ENCODE measurements around the gene MRPS18A. TPM values are rescaled to one million over a fixed set of nuclear protein-coding genes. Genes with fewer than 3 reads are reported as not detected.
"Not testable (repeated sequence)": the region's sequence is repeated elsewhere in the genome, so short reads cannot be mapped to it uniquely, and the experiment has no call there.

The MRPS18A gene
- total RNA-seq, 1 donor from 2014 or later: 44.4 TPM

GRCh38 chr6:43708860-43709653 is 21.5 kb upstream of the MRPS18A start:
- H3K4me1 ChIP-seq (ENCODE audit: control insufficient read depth in 3 of 3, insufficient read depth in 3 of 3, low read length in 3 of 3): peaks cover 0 to 21% (median 8%) of the 10 kb centered on the region in 3 donors

GRCh38 chr6:43707767-43708166 is 20.2 kb upstream of the MRPS18A start:
- H3K4me3 ChIP-seq (ENCODE audit: low read length in 3 of 3): no peak overlapping the region
- H3K9ac ChIP-seq (ENCODE audit: low read depth in 1 of 3, low read length in 3 of 3): no peak overlapping the region
- H3K36me3 ChIP-seq (ENCODE audit: control insufficient read depth in 3 of 3, insufficient read depth in 3 of 3, low read length in 3 of 3): no peaks in the 10 kb centered on the region
- no peak overlapping the region for H3K27ac ChIP-seq (ENCODE audit: low read depth, low read length)
- H3K4me1 ChIP-seq (ENCODE audit: control insufficient read depth in 3 of 3, insufficient read depth in 3 of 3, low read length in 3 of 3): peaks cover 5 to 23% (median 15%) of the 10 kb centered on the region in 3 donors
- no peaks in the 10 kb centered on the region for H3K27me3 ChIP-seq (ENCODE audit: control insufficient read depth in 3 of 3, insufficient read depth in 3 of 3, low read length in 3 of 3)
- no peaks in the 10 kb centered on the region for H3K9me3 ChIP-seq (ENCODE audit: control insufficient read depth in 3 of 3, low read length in 3 of 3)

More at GRCh38 chr6:43708860-43709653, 21.5 kb upstream of the MRPS18A start:
- no peak overlapping the region for H3K27ac ChIP-seq (ENCODE audit: low read depth, low read length)
- H3K36me3 ChIP-seq (ENCODE audit: control insufficient read depth in 3 of 3, insufficient read depth in 3 of 3, low read length in 3 of 3): no peaks in the 10 kb centered on the region
- no peak overlapping the region for H3K4me3 ChIP-seq (ENCODE audit: low read length in 3 of 3)
- H3K9ac ChIP-seq (ENCODE audit: low read depth in 1 of 3, low read length in 3 of 3): no peak overlapping the region
- no peaks in the 10 kb centered on the region for H3K9me3 ChIP-seq (ENCODE audit: control insufficient read depth in 3 of 3, low read length in 3 of 3)
- no peaks in the 10 kb centered on the region for H3K27me3 ChIP-seq (ENCODE audit: control insufficient read depth in 3 of 3, insufficient read depth in 3 of 3, low read length in 3 of 3)

- Histone ChIP-seq H3K4me3 (ENCODE audit: low read length in 3 of 3) (no peak overlapping the region), H3K9ac (ENCODE audit: low read depth in 1 of 3, low read length in 3 of 3) (no peak overlapping the region), H3K27me3 (ENCODE audit: control insufficient read depth in 3 of 3, insufficient read depth in 3 of 3, low read length in 3 of 3) (no peaks in the 10 kb centered on the region), H3K9me3 (ENCODE audit: control insufficient read depth in 3 of 3, low read length in 3 of 3) (no peaks in the 10 kb centered on the region), H3K27ac (ENCODE audit: low read depth, low read length) (no peak overlapping the region), H3K4me1 (ENCODE audit: control insufficient read depth in 3 of 3, insufficient read depth in 3 of 3, low read length in 3 of 3) (peaks cover 9 to 25% (median 19%) of the 10 kb centered on the region in 3 donors), H3K36me3 (ENCODE audit: control insufficient read depth in 3 of 3, insufficient read depth in 3 of 3, low read length in 3 of 3) (no peaks in the 10 kb centered on the region)
Measured at GRCh38 chr6:43707269-43707668, 19.7 kb upstream of the MRPS18A start.

GRCh38 chr6:43706788-43707187 is 19.2 kb upstream of the MRPS18A start:
- Histone ChIP-seq H3K36me3 (ENCODE audit: control insufficient read depth in 3 of 3, insufficient read depth in 3 of 3, low read length in 3 of 3) (no peaks in the 10 kb centered on the region), H3K27ac (ENCODE audit: low read depth, low read length) (no peak overlapping the region), H3K9ac (ENCODE audit: low read depth in 1 of 3, low read length in 3 of 3) (no peak overlapping the region), H3K27me3 (ENCODE audit: control insufficient read depth in 3 of 3, insufficient read depth in 3 of 3, low read length in 3 of 3) (no peaks in the 10 kb centered on the region), H3K4me3 (ENCODE audit: low read length in 3 of 3) (no peak overlapping the region), H3K9me3 (ENCODE audit: control insufficient read depth in 3 of 3, low read length in 3 of 3) (no peaks in the 10 kb centered on the region), H3K4me1 (ENCODE audit: control insufficient read depth in 3 of 3, insufficient read depth in 3 of 3, low read length in 3 of 3) (peaks cover 14 to 29% (median 24%) of the 10 kb centered on the region in 3 donors)

- Histone ChIP-seq H3K27ac (ENCODE audit: low read depth, low read length) (peak overlapping the region; percentile 8), H3K4me3 (ENCODE audit: low read length in 3 of 3) (no peak overlapping the region), H3K4me1 (ENCODE audit: control insufficient read depth in 3 of 3, insufficient read depth in 3 of 3, low read length in 3 of 3) (peaks cover 14 to 29% (median 27%) of the 10 kb centered on the region in 3 donors), H3K36me3 (ENCODE audit: control insufficient read depth in 3 of 3, insufficient read depth in 3 of 3, low read length in 3 of 3) (no peaks in the 10 kb centered on the region), H3K9me3 (ENCODE audit: control insufficient read depth in 3 of 3, low read length in 3 of 3) (no peaks in the 10 kb centered on the region), H3K9ac (ENCODE audit: low read depth in 1 of 3, low read length in 3 of 3) (no peak overlapping the region), H3K27me3 (ENCODE audit: control insufficient read depth in 3 of 3, insufficient read depth in 3 of 3, low read length in 3 of 3) (no peaks in the 10 kb centered on the region)
Measured at GRCh38 chr6:43705996-43706395, 18.4 kb upstream of the MRPS18A start.

GRCh38 chr6:43703512-43704429 is 16.2 kb upstream of the MRPS18A start:
- Histone ChIP-seq H3K27me3 (ENCODE audit: control insufficient read depth in 3 of 3, insufficient read depth in 3 of 3, low read length in 3 of 3) (no peaks in the 10 kb centered on the region), H3K4me3 (ENCODE audit: low read length in 3 of 3) (no peak overlapping the region), H3K9ac (ENCODE audit: low read depth in 1 of 3, low read length in 3 of 3) (no peak overlapping the region), H3K9me3 (ENCODE audit: control insufficient read depth in 3 of 3, low read length in 3 of 3) (no peaks in the 10 kb centered on the region), H3K27ac (ENCODE audit: low read depth, low read length) (peak overlapping the region; percentile 77), H3K36me3 (ENCODE audit: control insufficient read depth in 3 of 3, insufficient read depth in 3 of 3, low read length in 3 of 3) (no peaks in the 10 kb centered on the region), H3K4me1 (ENCODE audit: control insufficient read depth in 3 of 3, insufficient read depth in 3 of 3, low read length in 3 of 3) (peaks cover 25 to 36% (median 30%) of the 10 kb centered on the region in 3 donors)

GRCh38 chr6:43702534-43703440 is 15.2 kb upstream of the MRPS18A start:
- Histone ChIP-seq H3K27me3 (ENCODE audit: control insufficient read depth in 3 of 3, insufficient read depth in 3 of 3, low read length in 3 of 3) (no peaks in the 10 kb centered on the region), H3K4me1 (ENCODE audit: control insufficient read depth in 3 of 3, insufficient read depth in 3 of 3, low read length in 3 of 3) (peaks cover 35 to 43% (median 39%) of the 10 kb centered on the region in 3 donors), H3K36me3 (ENCODE audit: control insufficient read depth in 3 of 3, insufficient read depth in 3 of 3, low read length in 3 of 3) (no peaks in the 10 kb centered on the region), H3K4me3 (ENCODE audit: low read length in 3 of 3) (peak overlapping the region in 1 of 3 donors; percentile 14), H3K9ac (ENCODE audit: low read depth in 1 of 3, low read length in 3 of 3) (peak overlapping the region; percentile 40 to 57 (median 53)), H3K9me3 (ENCODE audit: control insufficient read depth in 3 of 3, low read length in 3 of 3) (no peaks in the 10 kb centered on the region), H3K27ac (ENCODE audit: low read depth, low read length) (peak overlapping the region; percentile 77)

- H3K4me3 ChIP-seq (ENCODE audit: low read length in 3 of 3): peak overlapping the region in 1 of 3 donors; percentile 16
- peaks cover 35 to 48% (median 39%) of the 10 kb centered on the region in 3 donors for H3K4me1 ChIP-seq (ENCODE audit: control insufficient read depth in 3 of 3, insufficient read depth in 3 of 3, low read length in 3 of 3)
- peak overlapping the region in 2 of 3 donors; percentile 47 to 53 for H3K9ac ChIP-seq (ENCODE audit: low read depth in 1 of 3, low read length in 3 of 3)
- H3K27ac ChIP-seq (ENCODE audit: low read depth, low read length): peak overlapping the region; percentile 77
- no peaks in the 10 kb centered on the region for H3K36me3 ChIP-seq (ENCODE audit: control insufficient read depth in 3 of 3, insufficient read depth in 3 of 3, low read length in 3 of 3)
- no peaks in the 10 kb centered on the region for H3K27me3 ChIP-seq (ENCODE audit: control insufficient read depth in 3 of 3, insufficient read depth in 3 of 3, low read length in 3 of 3)
- no peaks in the 10 kb centered on the region for H3K9me3 ChIP-seq (ENCODE audit: control insufficient read depth in 3 of 3, low read length in 3 of 3)
Measured at GRCh38 chr6:43702171-43702533, 14.6 kb upstream of the MRPS18A start.

GRCh38 chr6:43700939-43701560 is 13.5 kb upstream of the MRPS18A start:
- H3K4me3 ChIP-seq (ENCODE audit: low read length in 3 of 3); H3K9ac ChIP-seq (ENCODE audit: low read depth in 1 of 3, low read length in 3 of 3); H3K27me3 ChIP-seq (ENCODE audit: control insufficient read depth in 3 of 3, insufficient read depth in 3 of 3, low read length in 3 of 3); H3K36me3 ChIP-seq (ENCODE audit: control insufficient read depth in 3 of 3, insufficient read depth in 3 of 3, low read length in 3 of 3); H3K9me3 ChIP-seq (ENCODE audit: control insufficient read depth in 3 of 3, low read length in 3 of 3); H3K27ac ChIP-seq (ENCODE audit: low read depth, low read length): not testable (repeated sequence)
- H3K4me1 ChIP-seq (ENCODE audit: control insufficient read depth in 3 of 3, insufficient read depth in 3 of 3, low read length in 3 of 3): peaks cover 39 to 54% (median 41%) of the 10 kb centered on the region in 3 donors
